Body of pancreas (tissue), 4 donors: ENCODE results near the gene MYDGF. TPM values are rescaled to one million over a fixed set of nuclear protein-coding genes. Genes with fewer than 3 reads are reported as not detected.
A peak's percentile ranks its signal among the peaks of the same experiment; 100 is the strongest.

Experiments used
- ATAC-seq: fragments of 150-250 bp; one replicate; pipeline ENCODE4 v1.9.1; 2016
- DNase-seq, 4 donors: peaks; one replicate each; pipeline ENCODE4 v3.0.0-alpha.2; 2019
- H3K27ac ChIP-seq, 4 donors: fragments of 200-600 bp; sonication (generic); 1 replicate in 3 of 4; 2 replicates in 1 of 4; pipeline versions ENCODE4 v1.5.1 to v1.6.1; 2016 to 2019; ENCODE audit warnings: mild to moderate bottlenecking in 1 of 4, mixed read lengths in 1 of 4, moderate library complexity in 1 of 4
- H3K27me3 ChIP-seq, 2 donors: fragments of 200-600 bp; sonication (generic); one replicate each; pipeline ENCODE4 v1.6.0; 2016; ENCODE audit warnings: mild to moderate bottlenecking in 1 of 2
- H3K36me3 ChIP-seq, 2 donors: fragments of 200-600 bp; sonication (generic); replicated peaks in 1 of 2; 2 replicates each; pipeline ENCODE4 v1.5.1; 2016; ENCODE audit warnings: low read depth in 2 of 2; ENCODE audit not compliant: insufficient read depth in 1 of 2
- H3K4me1 ChIP-seq: fragments of 200-600 bp; sonication (generic); one replicate; pipeline ENCODE4 v1.6.0; 2016
- H3K4me3 ChIP-seq, 2 donors: fragments of 200-600 bp; sonication (generic); 1 replicate in 1 of 2; 2 replicates in 1 of 2; pipeline ENCODE4 v1.5.1; 2016 to 2019
- H3K9me3 ChIP-seq, 3 donors: fragments of 200-600 bp; sonication (generic); 1 replicate in 2 of 3; 2 replicates in 1 of 3; pipeline ENCODE4 v1.5.1; 2016
- CTCF ChIP-seq, 7 experiments: fragments of 450-650 bp in 4 of 7; fragments of 200-600 bp in 3 of 7; sonication (generic) in 3 of 7; IDR thresholded peaks; one replicate each; pipeline ENCODE4 v1.5.1; 2016 to 2019; ENCODE audit warnings: antibody characterized with exemption in 7 of 7
- POLR2A ChIP-seq, 3 donors: fragments of 450-650 bp; IDR thresholded peaks; one replicate each; pipeline ENCODE4 v1.6.1; 2016; ENCODE audit warnings: antibody characterized with exemption in 3 of 3, mild to moderate bottlenecking in 2 of 3
- WGBS, 2 donors: methylation state at CpG; one replicate each; pipeline ENCODE4 v1.1.5; 2017; 5-methylcytosine and 5-hydroxymethylcytosine counted together
- intact Hi-C: fragments of 100-400 bp; cut with DNase I; formaldehyde crosslinking; loops from one replicate; pipeline ENCODE4 v1.15.1; 2023
- total RNA-seq, 2 donors: library from RNA; depleted of rRNA; stranded (reverse); fragments of >200 nt; gene quantifications; one replicate each; pipeline ENCODE4 v1.1.0, GENCODE V29; 2016

The MYDGF gene
- total RNA-seq, 2 donors from 2014 or later, result 42.5 to 50.1 TPM

- DNase-seq, result no peak
- TF ChIP-seq POLR2A (IDR thresholded peaks at IDR 0.05), result no peak
- TF ChIP-seq CTCF (IDR thresholded peaks at IDR 0.05), result no peak
- Histone ChIP-seq H3K36me3 (peaks cover 0 to 5% of the 10 kb centered on the region in 2 donors), H3K27ac (peak overlapping the region; percentile 15 to 85 (median 78)), H3K4me3 (no peak overlapping the region), H3K4me1 (peaks cover 57% of the 10 kb centered on the region), H3K27me3 (no peaks in the 10 kb centered on the region), H3K9me3 (no peaks in the 10 kb centered on the region)
- intact Hi-C loops, result no loop called here
- 55 to 84% methylated on average over 12 of the region's 12 CpGs for WGBS, 2 donors
- no peak for ATAC-seq
Measured at GRCh38 chr19:4707322-4707721, 37.2 kb upstream of the MYDGF start.

- Histone ChIP-seq H3K27me3 (no peaks in the 10 kb centered on the region), H3K4me1 (peaks cover 50% of the 10 kb centered on the region), H3K4me3 (no peak overlapping the region), H3K36me3 (peaks cover 0 to 17% of the 10 kb centered on the region in 2 donors), H3K27ac (peak overlapping the region; percentile 25 to 79 (median 68)), H3K9me3 (no peaks in the 10 kb centered on the region)
- ATAC-seq (no peak), DNase-seq (peak in 1 of 4 donors; percentile 32)
- intact Hi-C loops, result no loop called here
- TF ChIP-seq CTCF (IDR thresholded peaks at IDR 0.05), result no peak
- TF ChIP-seq POLR2A (IDR thresholded peaks at IDR 0.05), result no peak
- 74 to 77% methylated on average over 14 to 19 of the region's 19 CpGs for WGBS, 2 donors
Measured at GRCh38 chr19:4705413-4706131, 35.4 kb upstream of the MYDGF start.

- Histone ChIP-seq H3K4me1 (peaks cover 40% of the 10 kb centered on the region), H3K36me3 (peaks cover 0 to 25% of the 10 kb centered on the region in 2 donors), H3K27ac (peak overlapping the region in 1 of 4 donors; percentile 79), H3K4me3 (no peak overlapping the region), H3K27me3 (no peaks in the 10 kb centered on the region), H3K9me3 (no peaks in the 10 kb centered on the region)
- DNase-seq (no peak), ATAC-seq (no peak)
- 92 to 97% methylated on average over 7 to 9 of the region's 9 CpGs for WGBS, 2 donors
- TF ChIP-seq POLR2A (IDR thresholded peaks at IDR 0.05) (no peak), CTCF (IDR thresholded peaks at IDR 0.05) (no peak)
- intact Hi-C loops, result no loop called here
Measured at GRCh38 chr19:4704317-4704673, 34.2 kb upstream of the MYDGF start.

GRCh38 chr19:4703671-4704316 lies 33.7 kb upstream of the MYDGF start:
- Histone ChIP-seq H3K27me3 (no peaks in the 10 kb centered on the region), H3K27ac (no peak overlapping the region), H3K4me3 (no peak overlapping the region), H3K9me3 (no peaks in the 10 kb centered on the region), H3K36me3 (peaks cover 0 to 25% of the 10 kb centered on the region in 2 donors), H3K4me1 (peaks cover 35% of the 10 kb centered on the region)
- TF ChIP-seq POLR2A (IDR thresholded peaks at IDR 0.05) (no peak), CTCF (IDR thresholded peaks at IDR 0.05) (no peak)
- 91 to 92% methylated on average over 21 to 28 of the region's 28 CpGs for WGBS, 2 donors
- intact Hi-C loops, result no loop called here
- ATAC-seq, result no peak
- DNase-seq, result no peak
